CD14-positive monocyte (primary cell): ENCODE results near the gene LRRC4C. TPM values are rescaled to one million over a fixed set of nuclear protein-coding genes. Genes with fewer than 3 reads are reported as not detected.
"Not testable (repeated sequence)": the region's sequence is repeated elsewhere in the genome, so short reads cannot be mapped to it uniquely, and the experiment has no call there.

Experiments
- DNase-seq, 3 donors: peaks; one replicate each; pipeline ENCODE4 v3.0.0-alpha.2; 2011 to 2022
- H2AFZ ChIP-seq: 2 replicates; pipeline ENCODE4 v1.6.0; 2012; ENCODE audit warnings: mild to moderate bottlenecking, low read depth, low read length, inconsistent platforms; ENCODE audit not compliant: insufficient read depth, poor library complexity, severe bottlenecking
- H3K27ac ChIP-seq, 2 donors: 1 replicate in 1 of 2; 2 replicates in 1 of 2; pipeline ENCODE4 v1.5.1; 2012 to 2013; ENCODE audit warnings: low read length in 2 of 2, control low read depth in 1 of 2, inconsistent platforms in 1 of 2, low read depth in 1 of 2, mild to moderate bottlenecking in 1 of 2
- H3K27me3 ChIP-seq, 2 donors: one replicate each; pipeline versions ENCODE4 v1.6.0 to v1.6.1; 2011 to 2013; ENCODE audit warnings: low read length in 2 of 2; ENCODE audit not compliant: control insufficient read depth in 2 of 2, insufficient read depth in 2 of 2
- H3K36me3 ChIP-seq, 2 donors: replicated peaks in 1 of 2; 1 replicate in 1 of 2; 2 replicates in 1 of 2; pipeline versions ENCODE4 v1.5.1 to v1.6.1; 2012 to 2013; ENCODE audit warnings: low read length in 2 of 2, control low read depth in 1 of 2, inconsistent platforms in 1 of 2, mild to moderate bottlenecking in 1 of 2; ENCODE audit not compliant: insufficient read depth in 2 of 2, control insufficient read depth in 1 of 2
- H3K4me1 ChIP-seq, 2 donors: 1 replicate in 1 of 2; 2 replicates in 1 of 2; pipeline versions ENCODE4 v1.5.1 to v1.6.1; 2012 to 2013; ENCODE audit warnings: low read length in 2 of 2, control low read depth in 1 of 2, inconsistent platforms in 1 of 2, mild to moderate bottlenecking in 1 of 2, moderate library complexity in 1 of 2; ENCODE audit not compliant: insufficient read depth in 2 of 2, control insufficient read depth in 1 of 2
- H3K4me2 ChIP-seq: replicated peaks from 2 replicates; pipeline ENCODE3; 2012; ENCODE audit warnings: low read length, moderate library complexity, mild to moderate bottlenecking; ENCODE audit not compliant: poor library complexity, severe bottlenecking; ENCODE audit errors: extremely low read depth
- H3K4me3 ChIP-seq, 3 experiments: fragments of 200-600 bp in 1 of 3; sonication (generic) in 1 of 3; replicated peaks in 1 of 3; 1 replicate in 2 of 3; 2 replicates in 1 of 3; pipeline ENCODE4 v1.5.1; 2011 to 2013; ENCODE audit warnings: low read length in 3 of 3, mild to moderate bottlenecking in 3 of 3, control low read depth in 2 of 3, low read depth in 2 of 3, inconsistent platforms in 1 of 3, moderate library complexity in 1 of 3
- H3K79me2 ChIP-seq: 2 replicates; pipeline ENCODE4 v1.6.0; 2012; ENCODE audit warnings: mild to moderate bottlenecking, control low read depth, inconsistent platforms, low read length, moderate library complexity; ENCODE audit not compliant: insufficient read depth
- H3K9ac ChIP-seq: 2 replicates; pipeline ENCODE4 v1.6.0; 2017; ENCODE audit warnings: low read length, mild to moderate bottlenecking; ENCODE audit not compliant: insufficient read depth, poor library complexity, severe bottlenecking
- H3K9me3 ChIP-seq, 2 donors: replicated peaks in 1 of 2; 1 replicate in 1 of 2; 2 replicates in 1 of 2; pipeline versions ENCODE4 v1.5.1 to v1.6.1; 2012 to 2013; ENCODE audit warnings: low read length in 2 of 2, control low read depth in 1 of 2; ENCODE audit not compliant: control insufficient read depth in 1 of 2, insufficient read depth in 1 of 2
- H4K20me1 ChIP-seq: 2 replicates; pipeline ENCODE4 v1.6.0; 2012; ENCODE audit warnings: mild to moderate bottlenecking, low read length, control low read depth, moderate library complexity; ENCODE audit not compliant: insufficient read depth
- H3K27ac Mint-ChIP-seq, 7 donors: one replicate each; pipeline ENCODE4 v1.8.0; 2020; ENCODE audit warnings: mild to moderate bottlenecking in 7 of 7, mixed read lengths in 7 of 7, moderate library complexity in 6 of 7, inconsistent platforms in 2 of 7
- H3K27me3 Mint-ChIP-seq, 3 donors: one replicate each; pipeline ENCODE4 v1.8.0; 2021 to 2022; ENCODE audit warnings: low read depth in 3 of 3, mild to moderate bottlenecking in 3 of 3, mixed read lengths in 3 of 3, moderate library complexity in 3 of 3, inconsistent platforms in 1 of 3
- H3K36me3 Mint-ChIP-seq, 2 donors: one replicate each; pipeline ENCODE4 v1.8.0; 2020; ENCODE audit warnings: mixed read lengths in 2 of 2, inconsistent platforms in 1 of 2, mild to moderate bottlenecking in 1 of 2
- H3K4me1 Mint-ChIP-seq: one replicate; pipeline ENCODE4 v1.8.0; 2020; ENCODE audit warnings: mild to moderate bottlenecking, mixed read lengths
- H3K4me3 Mint-ChIP-seq, 2 donors: one replicate each; pipeline ENCODE4 v1.8.0; 2020; ENCODE audit warnings: mild to moderate bottlenecking in 2 of 2, mixed read lengths in 2 of 2, moderate library complexity in 1 of 2
- H3K9me3 Mint-ChIP-seq, 7 donors: one replicate each; pipeline ENCODE4 v1.8.0; 2020 to 2022; ENCODE audit warnings: mixed read lengths in 7 of 7, mild to moderate bottlenecking in 6 of 7, moderate library complexity in 6 of 7, inconsistent platforms in 2 of 7
- WGBS: methylation state at CpG from one replicate; pipeline ENCODE4 v1.1.5; 2013; ENCODE audit warnings: missing lambda C conversion rate; ENCODE audit not compliant: insufficient coverage; 5-methylcytosine and 5-hydroxymethylcytosine counted together
- intact Hi-C, 2 donors: fragments of 100-400 bp; cut with micrococcal nuclease; formaldehyde crosslinking; loops; one replicate each; pipeline versions ENCODE4 v1.15.0 to v1.15.1; 2023
- polyA plus RNA-seq, 3 donors: library from polyadenylated mRNA; depleted of rRNA in 1 of 3; unstranded in 2 of 3; stranded (reverse) in 1 of 3; fragments of 300-500 nt in 2 of 3; fragments of >200 nt in 1 of 3; fragmentation: Illumina TruSeq in 2 of 3; gene quantifications; 1 replicate in 2 of 3; 2 replicates in 1 of 3; pipeline ENCODE4 v1.2.3, GENCODE V29; 2012 to 2021
- TF ChIP-seq, protein P1 (sequence below): fragments of 200-600 bp; IDR thresholded peaks from one replicate; pipeline ENCODE4 v1.8.0; 2022; ENCODE audit warnings: antibody characterized with exemption, mild to moderate bottlenecking

LRRC4C gene
- polyA plus RNA-seq, 3 donors, result not detected

DNA sequence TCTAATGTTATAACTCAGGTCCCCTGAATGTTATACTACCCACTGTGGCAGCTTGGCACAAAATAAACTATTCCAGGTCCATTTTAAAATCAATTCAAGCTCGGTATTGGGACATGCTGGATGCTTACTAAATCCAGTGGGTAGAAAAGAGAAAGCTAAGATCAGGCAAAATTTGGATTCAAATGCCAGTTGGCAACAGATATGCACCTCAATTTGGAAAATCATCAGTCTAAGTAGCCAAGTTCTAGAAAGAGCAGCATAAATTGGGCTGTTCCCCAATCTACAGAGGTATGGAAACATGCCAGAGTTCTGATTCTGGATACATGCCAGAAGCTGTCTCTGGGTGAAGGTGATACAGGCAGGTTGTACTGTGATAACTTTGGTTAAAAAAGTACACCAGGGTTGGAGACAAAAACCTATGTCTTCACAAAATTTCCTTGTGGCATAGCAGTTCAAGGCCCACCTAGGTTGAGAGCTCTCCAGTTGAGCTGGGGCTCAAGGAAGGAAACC lies 427.8 kb downstream of the LRRC4C start:
- Histone ChIP-seq H4K20me1 (no peaks in the 10 kb centered on the region), H3K9ac (no peak overlapping the region), H2AFZ (no peak overlapping the region), H3K4me3 (no peak overlapping the region), H3K27ac (no peak overlapping the region), H3K9me3 (no peaks in the 10 kb centered on the region), H3K4me1 (no peaks in the 10 kb centered on the region), H3K36me3 (no peaks in the 10 kb centered on the region), H3K4me2 (no peak overlapping the region), H3K27me3 (no peaks in the 10 kb centered on the region), H3K79me2 (no peaks in the 10 kb centered on the region)
- DNase-seq, result no peak
- TF ChIP-seq, protein P1, sequence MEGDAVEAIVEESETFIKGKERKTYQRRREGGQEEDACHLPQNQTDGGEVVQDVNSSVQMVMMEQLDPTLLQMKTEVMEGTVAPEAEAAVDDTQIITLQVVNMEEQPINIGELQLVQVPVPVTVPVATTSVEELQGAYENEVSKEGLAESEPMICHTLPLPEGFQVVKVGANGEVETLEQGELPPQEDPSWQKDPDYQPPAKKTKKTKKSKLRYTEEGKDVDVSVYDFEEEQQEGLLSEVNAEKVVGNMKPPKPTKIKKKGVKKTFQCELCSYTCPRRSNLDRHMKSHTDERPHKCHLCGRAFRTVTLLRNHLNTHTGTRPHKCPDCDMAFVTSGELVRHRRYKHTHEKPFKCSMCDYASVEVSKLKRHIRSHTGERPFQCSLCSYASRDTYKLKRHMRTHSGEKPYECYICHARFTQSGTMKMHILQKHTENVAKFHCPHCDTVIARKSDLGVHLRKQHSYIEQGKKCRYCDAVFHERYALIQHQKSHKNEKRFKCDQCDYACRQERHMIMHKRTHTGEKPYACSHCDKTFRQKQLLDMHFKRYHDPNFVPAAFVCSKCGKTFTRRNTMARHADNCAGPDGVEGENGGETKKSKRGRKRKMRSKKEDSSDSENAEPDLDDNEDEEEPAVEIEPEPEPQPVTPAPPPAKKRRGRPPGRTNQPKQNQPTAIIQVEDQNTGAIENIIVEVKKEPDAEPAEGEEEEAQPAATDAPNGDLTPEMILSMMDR, result no peak
- Mint-ChIP-seq H3K4me3 (no peak overlapping the region), H3K4me1 (no peaks in the 10 kb centered on the region), H3K9me3 (no peaks in the 10 kb centered on the region), H3K27me3 (peaks cover 0 to 1% (median 0%) of the 10 kb centered on the region in 3 donors), H3K36me3 (no peaks in the 10 kb centered on the region), H3K27ac (no peak overlapping the region)
- no CpG with 5 or more reads among the region's 1 CpG for WGBS
- intact Hi-C loops, result no loop called here

DNA sequence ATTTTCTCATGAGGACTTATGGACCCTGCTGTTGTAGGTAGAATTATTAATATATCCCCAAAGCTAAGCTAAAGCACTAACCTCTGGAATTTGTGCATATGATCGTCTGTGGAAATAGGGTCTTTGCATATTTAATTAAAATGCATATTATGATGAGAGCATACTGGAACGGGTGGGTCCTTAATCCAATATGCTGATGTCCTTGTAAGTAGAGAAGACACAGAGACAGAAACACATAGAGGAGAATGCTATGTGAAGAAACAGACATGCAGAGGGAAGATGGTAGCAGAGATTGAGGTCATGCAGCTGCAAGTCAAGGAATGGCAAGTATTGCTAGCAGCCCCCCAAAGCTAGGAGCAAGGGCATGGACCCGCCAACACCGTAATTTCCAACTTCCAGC lies 439.2 kb downstream of the LRRC4C start:
- Histone ChIP-seq H2AFZ (no peak overlapping the region), H4K20me1 (no peaks in the 10 kb centered on the region), H3K27me3 (no peaks in the 10 kb centered on the region), H3K27ac (no peak overlapping the region), H3K79me2 (no peaks in the 10 kb centered on the region), H3K4me2 (no peak overlapping the region), H3K4me1 (no peaks in the 10 kb centered on the region), H3K36me3 (no peaks in the 10 kb centered on the region), H3K9me3 (no peaks in the 10 kb centered on the region), H3K9ac (no peak overlapping the region), H3K4me3 (no peak overlapping the region)
- H3K4me3 Mint-ChIP-seq, result no peak overlapping the region
- no peak for DNase-seq
- TF ChIP-seq, protein P1, result no peak
- H3K4me1 Mint-ChIP-seq, result no peaks in the 10 kb centered on the region
- peaks cover 0 to 9% (median 2%) of the 10 kb centered on the region in 7 donors for H3K9me3 Mint-ChIP-seq
- no peaks in the 10 kb centered on the region for H3K36me3 Mint-ChIP-seq
- H3K27me3 Mint-ChIP-seq, result peaks cover 0 to 1% (median 0%) of the 10 kb centered on the region in 3 donors
- WGBS, result 96% methylated on average over 3 of the region's 4 CpGs
- intact Hi-C loops, result no loop called here
- no peak overlapping the region for H3K27ac Mint-ChIP-seq

DNA sequence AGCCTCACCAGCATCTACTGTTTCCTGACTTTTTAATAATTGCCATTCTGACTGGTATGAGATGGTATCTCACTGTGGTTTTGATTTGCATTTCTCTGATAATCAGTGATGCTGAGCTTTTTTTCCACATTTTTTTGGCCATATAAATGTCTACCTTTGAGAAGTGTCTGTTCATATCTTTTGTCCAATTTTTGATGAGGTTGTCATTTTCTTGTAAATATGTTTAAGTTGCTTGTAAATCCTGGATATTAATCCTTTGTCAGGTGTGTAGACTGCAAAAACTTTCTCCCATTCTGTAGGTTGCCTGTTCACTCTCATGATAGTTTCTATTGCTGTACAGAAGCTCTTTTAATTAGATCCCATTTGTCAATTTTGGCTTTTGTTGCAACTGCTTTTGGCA lies 439.8 kb downstream of the LRRC4C start:
- not testable (repeated sequence) for H3K36me3 Mint-ChIP-seq, DNase-seq

More for the DNA sequence above, 439.8 kb downstream of the LRRC4C start:
- H3K36me3 ChIP-seq, H3K4me2 ChIP-seq, H3K27ac Mint-ChIP-seq, H3K27me3 ChIP-seq, H3K4me3 ChIP-seq, H3K9ac ChIP-seq, H2AFZ ChIP-seq, H3K9me3 Mint-ChIP-seq, intact Hi-C loops, H3K4me3 Mint-ChIP-seq, H4K20me1 ChIP-seq, H3K27ac ChIP-seq, H3K4me1 Mint-ChIP-seq, H3K9me3 ChIP-seq, H3K4me1 ChIP-seq, H3K27me3 Mint-ChIP-seq, H3K79me2 ChIP-seq: not testable (repeated sequence)
